SH-SY5Y (cell line): ENCODE data around the gene FMNL2.

ENCODE experiments used
- GATA2 ChIP-seq: IDR thresholded peaks from 2 replicates; pipeline ENCODE4 v1.6.1; 2011; ENCODE audit warnings: mild to moderate bottlenecking, low read depth, low read length
- GATA3 ChIP-seq: IDR thresholded peaks from 2 replicates; pipeline ENCODE4 v1.6.1; 2011; ENCODE audit warnings: low read depth, mild to moderate bottlenecking, low read length, moderate library complexity

DNA sequence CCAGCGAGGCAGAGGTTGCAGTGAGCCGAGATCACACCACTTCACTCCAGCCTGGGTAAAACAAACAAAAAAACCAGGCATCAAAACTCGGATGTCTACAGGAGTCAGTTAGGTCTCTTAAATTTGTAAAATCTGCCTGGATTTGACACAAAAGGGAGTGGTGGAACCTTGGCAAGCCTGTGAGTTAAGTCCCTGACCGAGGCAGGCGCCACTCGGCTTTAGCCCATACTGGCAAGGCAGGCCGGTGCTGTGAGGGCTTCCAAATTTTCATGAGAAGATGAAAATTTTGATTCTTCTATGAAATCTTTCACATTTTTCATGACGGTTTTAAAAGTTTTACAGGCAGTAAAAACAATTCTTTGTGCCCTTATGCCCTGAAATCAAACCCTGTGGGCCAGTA, 165.8 kb downstream of the FMNL2 start:
- no peak for TF ChIP-seq GATA2
- no peak for TF ChIP-seq GATA3
